Left lobe of liver (tissue), 2 donors: ENCODE data around the gene TEAD1. TPM values are rescaled to one million over a fixed set of nuclear protein-coding genes. Genes with fewer than 3 reads are reported as not detected.

Source experiments
- ATAC-seq: fragments of 200-7000 bp; cut with Tn5 transposase; one replicate; pipeline ENCODE4 v1.9.1; 2020; ENCODE audit warnings: mild to moderate bottlenecking, moderate library complexity
- DNase-seq: peaks from one replicate; pipeline ENCODE4 v3.0.0-alpha.2; 2020; ENCODE audit warnings: low spot score
- total RNA-seq: library from RNA; stranded (reverse); gene quantifications from one replicate; pipeline ENCODE4 v1.2.1, GENCODE V29; 2021
- donor health status: DM: no; HTN: no; CAD: no; lungs with moderate emphysema.
- donor health status: DM: no; HTN: yes; CAD: no.

The TEAD1 gene
- total RNA-seq, 1 donor from 2014 or later, result 29.6 TPM

DNA sequence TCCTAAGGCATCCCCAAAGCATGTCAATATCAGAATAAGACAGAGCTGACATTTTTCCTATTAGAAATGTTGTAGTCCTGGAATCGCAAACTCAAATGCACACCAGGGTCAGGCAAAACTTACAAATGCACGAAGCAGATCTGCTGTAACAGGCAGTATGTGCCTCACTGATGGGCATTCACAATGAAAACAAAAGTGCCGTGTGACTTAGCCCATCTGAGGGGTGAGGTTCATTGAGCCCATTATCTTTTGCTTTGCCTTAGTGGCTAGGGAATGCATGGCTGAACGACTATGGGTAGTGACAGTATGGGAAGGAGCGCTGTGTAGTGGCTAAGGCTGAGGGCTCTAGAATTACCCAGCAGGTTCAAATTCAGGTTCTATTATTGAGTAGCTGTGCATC, 291.8 kb downstream of the TEAD1 start:
- DNase-seq, result no peak
- no peak for ATAC-seq

DNA sequence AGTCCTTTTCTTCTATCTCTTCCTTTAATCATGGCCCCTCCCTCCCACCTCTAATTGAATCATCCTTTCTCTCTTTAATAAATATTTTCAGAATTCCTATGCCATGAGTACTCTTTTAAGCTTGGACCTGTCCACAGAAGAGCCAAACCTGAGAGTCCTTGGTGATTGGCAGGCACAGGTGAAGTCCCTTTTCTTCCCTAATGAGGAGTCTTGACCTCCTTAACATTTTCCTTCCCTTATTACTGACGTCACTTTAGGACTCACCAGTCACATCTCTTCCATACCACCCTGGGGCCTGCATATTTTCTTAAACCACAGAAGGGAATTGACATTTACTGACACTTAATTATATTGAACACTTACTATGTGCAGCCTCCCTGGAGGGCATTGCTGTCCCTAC, 293.9 kb downstream of the TEAD1 start:
- ATAC-seq, result no peak
- DNase-seq, result no peak

DNA sequence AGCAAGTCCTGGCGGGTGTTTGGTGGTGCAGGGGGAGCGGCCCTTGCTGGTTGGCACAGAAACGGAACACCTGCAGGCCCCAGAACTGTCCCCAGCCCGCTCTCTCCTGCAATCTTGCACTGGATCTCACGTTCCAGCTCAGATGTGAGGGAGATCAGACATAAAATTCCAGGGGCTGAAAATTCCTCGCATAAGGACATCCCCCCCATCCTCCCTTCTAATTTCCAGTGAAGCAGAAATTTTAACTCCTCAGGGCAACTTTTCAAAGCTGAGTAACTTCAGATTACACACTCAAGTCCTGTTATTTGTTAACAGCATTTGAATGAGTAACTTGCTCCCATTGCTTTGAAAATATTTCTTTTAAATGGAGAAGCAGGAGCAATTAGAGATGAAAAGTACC, 294.6 kb downstream of the TEAD1 start:
- ATAC-seq (no peak), DNase-seq (no peak)

GRCh38 chr11:12971955-12972354, 297.7 kb downstream of the TEAD1 start:
- DNase-seq, result no peak
- ATAC-seq, result no peak

DNA sequence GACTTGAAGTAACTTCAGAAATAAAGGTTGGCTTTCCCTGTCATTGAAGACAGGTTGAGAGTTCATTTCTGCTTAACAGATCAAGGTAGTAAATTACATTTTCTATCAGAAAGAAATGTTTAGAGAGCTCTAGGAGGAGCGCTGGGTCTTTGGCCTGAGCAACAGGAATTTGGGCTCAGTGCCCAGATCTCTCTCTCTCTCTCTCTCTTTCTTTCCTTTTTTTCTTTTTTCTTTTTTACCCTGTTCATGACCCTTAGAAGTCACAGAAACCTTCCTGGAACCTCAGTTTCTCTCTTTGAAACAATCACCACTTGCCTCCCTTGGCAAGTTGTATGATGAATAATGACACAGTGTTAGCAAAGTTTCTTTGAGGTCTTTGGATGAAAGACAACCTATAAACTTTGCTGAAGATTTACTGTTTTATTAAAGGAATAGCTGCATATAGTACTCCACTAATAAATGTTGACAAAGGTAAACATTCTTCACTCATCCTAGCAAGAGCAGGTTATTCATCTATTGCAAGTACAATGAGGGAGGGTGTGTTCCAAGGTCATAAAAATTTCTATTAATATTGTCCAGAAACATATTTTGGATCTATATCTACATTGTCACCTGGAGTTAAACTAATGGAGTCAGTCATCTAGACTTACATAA, 299.4 kb downstream of the TEAD1 start:
- DNase-seq (no peak), ATAC-seq (no peak)

DNA sequence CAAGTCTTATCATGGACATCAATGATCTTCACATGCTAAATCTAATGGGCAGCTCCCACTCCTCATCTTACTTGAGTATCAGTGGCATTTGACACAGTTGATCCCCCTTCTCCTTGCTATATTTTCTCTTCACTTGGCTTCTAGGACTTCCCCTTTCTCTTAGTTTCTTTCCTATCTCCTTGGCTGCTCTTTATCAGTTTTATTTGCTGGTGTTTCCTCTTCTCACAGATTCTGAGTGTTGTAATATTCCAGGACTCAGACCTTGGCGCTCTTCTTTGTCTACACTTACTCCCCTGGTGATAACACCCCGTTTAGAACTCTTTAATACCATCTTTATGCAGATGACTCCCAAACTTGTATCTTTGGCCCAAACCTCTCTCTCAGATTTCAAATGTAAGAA, 301.0 kb downstream of the TEAD1 start:
- no peak for DNase-seq
- no peak for ATAC-seq

DNA sequence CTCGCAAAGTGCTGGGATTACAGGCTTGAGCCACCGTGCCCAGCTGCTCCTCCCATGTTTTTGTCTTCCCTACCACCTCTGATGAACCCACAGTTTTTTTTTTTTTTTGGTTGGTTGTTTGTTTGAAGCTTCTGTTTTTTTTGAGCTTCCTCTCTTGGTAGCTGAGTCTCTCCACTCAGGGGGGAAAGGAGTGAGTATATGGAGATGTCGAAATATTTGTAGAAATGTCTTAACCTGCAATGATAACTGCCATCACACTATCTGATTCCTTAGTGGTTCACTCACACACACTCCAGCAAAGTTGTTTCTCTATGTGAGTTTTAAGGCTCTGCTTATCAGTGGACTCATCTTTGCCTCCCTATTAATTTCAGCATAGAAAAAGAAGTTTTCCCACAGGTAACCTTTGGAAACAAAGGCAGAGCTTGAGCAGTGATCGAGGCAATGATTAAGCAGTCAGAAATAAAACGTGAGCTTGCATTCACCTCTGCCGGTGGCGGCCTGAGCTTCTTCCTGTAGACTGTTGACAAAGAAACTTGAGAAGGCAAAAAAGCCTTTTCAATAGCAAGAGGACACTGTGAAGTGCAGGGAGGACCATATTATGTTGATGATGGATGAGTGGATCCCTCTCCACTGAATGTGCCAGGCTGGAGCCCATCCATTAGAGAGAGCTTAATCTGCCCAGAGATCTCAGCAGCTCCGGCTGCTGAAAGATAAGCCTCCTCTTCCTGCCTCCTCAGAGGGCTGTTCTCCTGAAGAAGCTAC, 305.9 kb downstream of the TEAD1 start:
- DNase-seq (no peak), ATAC-seq (no peak)

DNA sequence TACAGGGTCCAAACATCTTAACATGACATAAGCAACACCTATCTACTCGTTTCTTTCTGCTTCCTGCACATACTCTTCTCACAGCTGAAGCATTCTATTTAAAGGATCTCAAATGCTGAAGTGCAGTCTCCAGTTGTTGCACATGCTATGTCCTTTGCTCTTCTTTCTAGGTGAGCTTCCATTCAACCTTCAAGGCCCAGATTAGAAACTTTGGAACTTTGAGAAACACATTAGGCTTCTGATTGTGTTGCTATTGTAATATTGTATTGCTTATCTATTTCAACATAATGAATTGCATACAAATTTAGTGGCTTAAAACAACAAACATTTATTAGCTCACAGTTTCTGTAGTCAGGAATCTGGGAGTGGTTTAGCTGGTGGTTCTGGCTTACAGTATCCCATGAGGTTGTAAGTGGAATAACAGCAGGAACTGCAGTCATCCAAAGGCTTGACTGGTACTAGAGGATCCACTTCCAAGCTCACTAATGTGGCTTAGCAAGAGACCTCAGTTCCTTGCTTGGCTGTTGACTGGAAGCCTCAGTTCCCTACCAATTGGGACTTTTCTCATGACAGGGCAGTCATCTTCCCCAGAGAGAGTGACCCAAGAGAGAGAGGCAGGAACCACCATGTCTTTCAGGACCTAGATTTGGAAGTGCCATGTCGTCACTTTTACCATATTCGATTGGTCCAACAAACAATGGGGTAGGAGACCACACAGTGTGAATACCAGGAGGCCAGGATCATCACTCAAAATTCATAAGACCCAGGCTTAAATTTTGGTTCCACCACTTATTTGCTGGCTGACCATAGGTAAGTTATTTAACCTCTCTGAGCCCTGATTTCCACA, 307.7 kb downstream of the TEAD1 start:
- DNase-seq (no peak), ATAC-seq (no peak)

- DNase-seq (no peak), ATAC-seq (no peak)
These were observed 309.1 kb downstream of the TEAD1 start for GRCh38 chr11:12983336-12983735.

DNA sequence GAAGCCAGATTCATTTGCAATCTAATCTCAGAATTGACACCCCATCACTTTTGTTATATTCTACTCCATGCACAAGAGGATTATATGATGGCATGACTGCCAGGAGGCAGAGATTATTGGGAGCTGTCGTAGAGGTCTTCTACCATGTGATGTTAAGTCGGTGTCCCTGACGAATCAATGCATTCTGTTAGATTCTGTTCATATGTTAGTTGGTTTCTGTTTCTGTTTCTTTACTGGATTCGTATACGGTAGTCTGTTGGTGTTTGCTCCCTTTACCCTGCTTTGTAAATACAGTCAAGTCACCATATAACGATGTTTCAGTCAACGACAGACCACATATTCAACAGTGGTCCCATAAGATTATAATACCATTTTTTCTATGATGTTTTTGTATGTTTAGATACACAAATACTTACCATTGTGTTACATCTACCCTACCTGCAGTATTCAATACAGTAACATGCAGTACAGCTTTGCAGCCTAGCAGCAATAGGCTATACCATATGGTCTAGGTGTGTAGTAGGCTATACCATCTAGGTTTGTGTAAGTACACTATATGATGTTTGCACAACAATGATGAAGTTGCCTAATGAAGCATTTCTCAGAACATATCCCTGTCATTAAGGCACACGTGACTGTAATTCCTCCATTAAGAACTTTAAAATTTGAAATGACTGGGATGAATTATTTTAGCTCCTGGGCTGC, 312.1 kb downstream of the TEAD1 start:
- ATAC-seq (no peak), DNase-seq (no peak)

GRCh38 chr11:12989428-12990161, 315.4 kb downstream of the TEAD1 start:
- ATAC-seq, result no peak

GRCh38 chr11:12990162-12990480, 315.9 kb downstream of the TEAD1 start:
- DNase-seq (no peak), ATAC-seq (no peak)

More at GRCh38 chr11:12989428-12990161, 315.4 kb downstream of the TEAD1 start:
- DNase-seq, result no peak

DNA sequence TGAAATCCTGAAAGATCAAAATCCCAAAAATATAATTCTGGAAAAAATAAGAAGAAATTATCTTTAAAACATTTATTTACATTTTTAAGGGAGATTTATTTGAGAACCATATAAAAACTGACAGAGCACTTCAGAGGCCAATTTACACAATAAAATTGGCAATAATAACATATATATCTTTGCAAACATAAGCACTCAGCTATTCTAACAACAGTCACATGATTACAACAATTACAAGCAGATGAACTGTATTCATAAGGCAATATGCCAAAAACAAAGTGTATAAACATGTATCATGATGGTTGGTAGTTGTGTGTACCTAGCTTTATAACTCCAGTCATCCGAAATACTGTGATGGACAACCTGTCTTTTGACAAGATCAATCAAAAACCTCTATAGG, 317.2 kb downstream of the TEAD1 start:
- DNase-seq (no peak), ATAC-seq (no peak)

GRCh38 chr11:12993626-12994025, 319.4 kb downstream of the TEAD1 start:
- ATAC-seq, result no peak

More at GRCh38 chr11:12993626-12994025, 319.4 kb downstream of the TEAD1 start:
- no peak for DNase-seq
